Body of pancreas (tissue), 4 donors: ENCODE data around the gene CAPN10. TPM values are rescaled to one million over a fixed set of nuclear protein-coding genes. Genes with fewer than 3 reads are reported as not detected.

Experiments
- ATAC-seq: fragments of 150-250 bp; one replicate; pipeline ENCODE4 v1.9.1; 2016
- DNase-seq, 4 donors: peaks; one replicate each; pipeline ENCODE4 v3.0.0-alpha.2; 2019
- H3K27ac ChIP-seq, 4 donors: fragments of 200-600 bp; sonication (generic); 1 replicate in 3 of 4; 2 replicates in 1 of 4; pipeline versions ENCODE4 v1.5.1 to v1.6.1; 2016 to 2019; ENCODE audit warnings: mild to moderate bottlenecking in 1 of 4, mixed read lengths in 1 of 4, moderate library complexity in 1 of 4
- H3K27me3 ChIP-seq, 2 donors: fragments of 200-600 bp; sonication (generic); one replicate each; pipeline ENCODE4 v1.6.0; 2016; ENCODE audit warnings: mild to moderate bottlenecking in 1 of 2
- H3K36me3 ChIP-seq, 2 donors: fragments of 200-600 bp; sonication (generic); replicated peaks in 1 of 2; 2 replicates each; pipeline ENCODE4 v1.5.1; 2016; ENCODE audit warnings: low read depth in 2 of 2; ENCODE audit not compliant: insufficient read depth in 1 of 2
- H3K4me1 ChIP-seq: fragments of 200-600 bp; sonication (generic); one replicate; pipeline ENCODE4 v1.6.0; 2016
- H3K4me3 ChIP-seq, 2 donors: fragments of 200-600 bp; sonication (generic); 1 replicate in 1 of 2; 2 replicates in 1 of 2; pipeline ENCODE4 v1.5.1; 2016 to 2019
- H3K9me3 ChIP-seq, 3 donors: fragments of 200-600 bp; sonication (generic); 1 replicate in 2 of 3; 2 replicates in 1 of 3; pipeline ENCODE4 v1.5.1; 2016
- CTCF ChIP-seq, 7 experiments: fragments of 450-650 bp in 4 of 7; fragments of 200-600 bp in 3 of 7; sonication (generic) in 3 of 7; IDR thresholded peaks; one replicate each; pipeline ENCODE4 v1.5.1; 2016 to 2019; ENCODE audit warnings: antibody characterized with exemption in 7 of 7
- POLR2A ChIP-seq, 3 donors: fragments of 450-650 bp; IDR thresholded peaks; one replicate each; pipeline ENCODE4 v1.6.1; 2016; ENCODE audit warnings: antibody characterized with exemption in 3 of 3, mild to moderate bottlenecking in 2 of 3
- WGBS, 2 donors: methylation state at CpG; one replicate each; pipeline ENCODE4 v1.1.5; 2017; 5-methylcytosine and 5-hydroxymethylcytosine counted together
- intact Hi-C: fragments of 100-400 bp; cut with DNase I; formaldehyde crosslinking; loops from one replicate; pipeline ENCODE4 v1.15.1; 2023
- total RNA-seq, 2 donors: library from RNA; depleted of rRNA; stranded (reverse); fragments of >200 nt; gene quantifications; one replicate each; pipeline ENCODE4 v1.1.0, GENCODE V29; 2016

Gene CAPN10
- total RNA-seq, 2 donors from 2014 or later: 16.3 to 34.3 TPM

GRCh38 chr2:240619506-240620148, 33.1 kb downstream of the CAPN10 start:
- Histone ChIP-seq H3K4me1 (no peaks in the 10 kb centered on the region), H3K27me3 (no peaks in the 10 kb centered on the region), H3K36me3 (no peaks in the 10 kb centered on the region), H3K4me3 (no peak overlapping the region), H3K9me3 (no peaks in the 10 kb centered on the region), H3K27ac (no peak overlapping the region)
- TF ChIP-seq CTCF (IDR thresholded peaks at IDR 0.05) (no peak), POLR2A (IDR thresholded peaks at IDR 0.05) (no peak)
- no peak for ATAC-seq
- peak in 2 of 4 donors; percentile 3 to 7 for DNase-seq
- intact Hi-C loops: no loop called here
- WGBS, 2 donors: 79 to 83% methylated on average over 9 to 19 of the region's 19 CpGs

GRCh38 chr2:240620149-240620731, 33.7 kb downstream of the CAPN10 start:
- no peak for ATAC-seq
- DNase-seq: peak in 2 of 4 donors; percentile 3 to 7
- intact Hi-C loops: no loop called here
- Histone ChIP-seq H3K27me3 (no peaks in the 10 kb centered on the region), H3K4me3 (no peak overlapping the region), H3K36me3 (no peaks in the 10 kb centered on the region), H3K9me3 (no peaks in the 10 kb centered on the region), H3K27ac (no peak overlapping the region), H3K4me1 (no peaks in the 10 kb centered on the region)
- 65 to 83% methylated on average over 2 to 13 of the region's 13 CpGs for WGBS, 2 donors
- TF ChIP-seq POLR2A (IDR thresholded peaks at IDR 0.05): no peak
- no peak for TF ChIP-seq CTCF (IDR thresholded peaks at IDR 0.05)

GRCh38 chr2:240620859-240621258, 34.3 kb downstream of the CAPN10 start:
- DNase-seq (peak in 2 of 4 donors; percentile 2 to 5), ATAC-seq (no peak)
- Histone ChIP-seq H3K4me3 (no peak overlapping the region), H3K4me1 (no peaks in the 10 kb centered on the region), H3K36me3 (no peaks in the 10 kb centered on the region), H3K9me3 (no peaks in the 10 kb centered on the region), H3K27me3 (no peaks in the 10 kb centered on the region), H3K27ac (no peak overlapping the region)
- TF ChIP-seq CTCF (IDR thresholded peaks at IDR 0.05) (no peak), POLR2A (IDR thresholded peaks at IDR 0.05) (no peak)
- intact Hi-C loops: no loop called here
- 74 to 75% methylated on average over 7 of the region's 7 CpGs for WGBS, 2 donors

GRCh38 chr2:240622060-240622411, 35.5 kb downstream of the CAPN10 start:
- DNase-seq (peak in 2 of 4 donors; percentile 1 to 6), ATAC-seq (no peak)
- no peaks in the 10 kb centered on the region for H3K36me3 ChIP-seq
- WGBS, 2 donors: 71 to 77% methylated on average over 9 of the region's 9 CpGs
- intact Hi-C loops: no loop called here
- no peak overlapping the region for H3K4me3 ChIP-seq
- TF ChIP-seq POLR2A (IDR thresholded peaks at IDR 0.05): no peak
- no peak for TF ChIP-seq CTCF (IDR thresholded peaks at IDR 0.05)
- H3K9me3 ChIP-seq: no peaks in the 10 kb centered on the region
- no peak overlapping the region for H3K27ac ChIP-seq
- no peaks in the 10 kb centered on the region for H3K27me3 ChIP-seq
- no peaks in the 10 kb centered on the region for H3K4me1 ChIP-seq
